Measurements from ENCODE around the gene NUDT3. TPM values are rescaled to one million over a fixed set of nuclear protein-coding genes. Genes with fewer than 3 reads are reported as not detected.

NUDT3 gene
- polyA plus RNA-seq, 1 of the 3 experiments (the other 2 are of a cell fraction): 11.9 TPM

GRCh38 chr6:34229877-34230276 is 162.6 kb downstream of the NUDT3 start:
- H3F3A ChIP-seq (replicated peaks; ENCODE audit: insufficient read depth): peaks cover 16% of the 10 kb centered on the region
- ChIA-PET POLR2A (no interaction called here), CTCF (interaction anchor here (0.6 to 2.1 kb wide), 3 partner anchors 15 to 33 kb away, joined by 3 to 12 read pairs (median 4); no protein-coding TSS in a partner anchor)
- H3K9me3 ChIP-seq: no peaks in the 10 kb centered on the region
- TF ChIP-seq USF1 (IDR thresholded peaks at IDR 0.05; ENCODE audit: borderline replicate concordance, low read depth) (no peak), FOXJ3 (CRISPR knock-in tag; IDR thresholded peaks at IDR 0.05) (no peak), RCOR1 (IDR thresholded peaks at IDR 0.05; ENCODE audit: low read length) (no peak), GABPA (IDR thresholded peaks at IDR 0.05; ENCODE audit: low read depth) (no peak), TCF12 (IDR thresholded peaks at IDR 0.05) (no peak), ZBTB33 (IDR thresholded peaks at IDR 0.05; ENCODE audit: borderline replicate concordance, low read depth) (no peak), POLR2AphosphoS5 (IDR thresholded peaks at IDR 0.05; ENCODE audit: low read depth, low read length) (no peak), CHD2 (IDR thresholded peaks at IDR 0.05; ENCODE audit: low read length, partially characterized antibody) (no peak), RAD21 (IDR thresholded peaks at IDR 0.05; ENCODE audit: low read length) (no peak), SIN3A (IDR thresholded peaks at IDR 0.05; ENCODE audit: borderline replicate concordance, low read depth, low read length) (no peak), FOXM1 (IDR thresholded peaks at IDR 0.05; ENCODE audit: low read depth) (no peak), NFIC (IDR thresholded peaks at IDR 0.05; ENCODE audit: borderline replicate concordance) (no peak), TAF1 (IDR thresholded peaks at IDR 0.05; ENCODE audit: borderline replicate concordance, low read depth, low read length) (no peak), REST (IDR thresholded peaks at IDR 0.05; ENCODE audit: low read depth, low read length) (no peak), MXI1 (IDR thresholded peaks at IDR 0.05; ENCODE audit: low read depth, low read length) (no peak), EP300 (IDR thresholded peaks at IDR 0.05; ENCODE audit: borderline replicate concordance in 1 of 2, low read depth in 1 of 2, low read length in 1 of 2) (no peak), RFX5 (IDR thresholded peaks at IDR 0.05; ENCODE audit: low read length) (no peak), IRF3 (IDR thresholded peaks at IDR 0.05; ENCODE audit: low read depth, low read length) (no peak)
- no peaks in the 10 kb centered on the region for H3K36me3 ChIP-seq (replicated peaks in 1 of 2; ENCODE audit: control insufficient read depth in 1 of 2, insufficient read depth in 2 of 2, low read length in 1 of 2)
- DNase-seq: no peak
- H3K9me2 ChIP-seq: no peaks in the 10 kb centered on the region
- H3K27ac ChIP-seq (ENCODE audit: low read depth in 2 of 2, low read length in 1 of 2): no peak overlapping the region
- H3K4me3 ChIP-seq (ENCODE audit: low read depth in 2 of 2, low read length in 1 of 2): no peak overlapping the region
- H3K27me3 ChIP-seq (ENCODE audit: insufficient read depth): no peaks in the 10 kb centered on the region
- no peaks in the 10 kb centered on the region for H3K79me2 ChIP-seq (ENCODE audit: insufficient read depth)
- no peak overlapping the region for H3K4me2 ChIP-seq
- no peak overlapping the region for H2AFZ ChIP-seq (ENCODE audit: low read depth)
- H3K4me1 ChIP-seq (ENCODE audit: control insufficient read depth in 1 of 2, insufficient read depth in 2 of 2, low read depth in 1 of 2, low read length in 1 of 2): no peaks in the 10 kb centered on the region
- H4K20me1 ChIP-seq (ENCODE audit: insufficient read depth): no peaks in the 10 kb centered on the region
- 92% methylated on average over 8 of the region's 8 CpGs for WGBS (ENCODE audit: low lambda C conversion rate)
- H3K9ac ChIP-seq: no peak overlapping the region

Small RNA genes lying within 50 kb of the gene (small RNA-seq; reads per million reads assigned to genes)
- 0 reads per million in 7 experiments for gene MIR6835

Other genes with a start within 250 kb of the NUDT3 start
- gene GRM4, start 246.6 kb downstream of the NUDT3 start, polyA plus RNA-seq (2012; rRNA removed): not detected in 2 replicates
- 185 and 433 TPM in 2 replicates for gene HMGA1, start 155.8 kb downstream of the NUDT3 start, polyA plus RNA-seq (2012; rRNA removed)
- gene SMIM29, start 143.7 kb downstream of the NUDT3 start, polyA plus RNA-seq (2012; rRNA removed): 50.2 and 52.2 TPM in 2 replicates
- 4,475 and 5,166 TPM in 2 replicates for gene RPS10, start 33.4 kb upstream of the NUDT3 start, polyA plus RNA-seq (2012; rRNA removed)
- 0.02 and 0.05 TPM in 2 replicates for gene PACSIN1, start 73.4 kb upstream of the NUDT3 start, polyA plus RNA-seq (2012; rRNA removed)
- gene SPDEF, start 163.7 kb upstream of the NUDT3 start, polyA plus RNA-seq (2012; rRNA removed): 0.03 and 0.10 TPM in 2 replicates